T follicular helper cell (primary cell): ENCODE data around the gene MAML2.

Experiments used
- DNase-seq: peaks from one replicate; pipeline ENCODE4 v3.0.0-alpha.2; 2020; ENCODE audit warnings: low read depth

Gene MAML2

GRCh38 chr11:96098511-96099241, 244.3 kb downstream of the MAML2 start:
- no peak for DNase-seq

- no peak for DNase-seq
Observed at GRCh38 chr11:96097844-96098421, 245.1 kb downstream of the MAML2 start.

DNA sequence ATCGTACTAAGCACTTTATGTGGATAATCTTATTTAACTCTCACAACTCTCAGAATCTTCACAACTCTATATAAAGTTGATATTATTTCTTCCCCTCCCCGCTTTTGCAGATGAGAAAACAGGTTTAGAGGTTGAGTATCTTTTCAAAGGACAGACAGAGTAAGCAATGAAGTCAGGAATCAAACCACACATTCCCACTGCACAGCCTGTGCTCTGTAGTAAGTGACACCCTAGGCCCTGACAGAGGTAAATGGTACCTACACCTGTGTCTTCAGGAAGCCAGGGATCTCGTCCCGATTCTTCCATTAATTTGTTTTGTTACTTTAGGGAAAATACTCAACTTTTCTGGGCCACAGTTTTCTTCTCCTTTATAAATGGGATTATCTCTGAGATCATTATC, 246.6 kb downstream of the MAML2 start:
- no peak for DNase-seq

- no peak for DNase-seq
Observed at GRCh38 chr11:96095884-96096303, 247.1 kb downstream of the MAML2 start.

- no peak for DNase-seq
Observed at GRCh38 chr11:96094156-96094555, 248.8 kb downstream of the MAML2 start.

DNA sequence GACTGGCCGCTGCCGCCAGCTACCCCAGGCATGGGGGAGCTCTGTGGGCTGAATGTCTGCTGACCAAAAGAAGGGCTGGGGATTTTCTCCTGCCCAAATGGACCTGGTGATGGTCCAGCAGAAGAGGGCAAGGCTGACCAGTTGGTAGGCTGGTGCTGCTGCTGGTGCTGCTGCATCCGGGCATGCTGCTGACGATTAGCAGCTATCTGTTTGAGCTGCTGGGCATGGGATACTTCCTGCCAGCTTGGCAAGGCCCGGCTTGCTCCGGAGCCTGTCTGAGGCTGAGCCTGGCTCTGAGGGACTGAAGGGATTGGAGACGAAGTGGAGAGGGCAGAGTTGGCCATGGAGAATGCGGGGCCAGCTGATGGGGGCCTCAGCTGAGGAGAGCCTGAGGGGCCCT, 250.5 kb downstream of the MAML2 start:
- DNase-seq, result no peak

DNA sequence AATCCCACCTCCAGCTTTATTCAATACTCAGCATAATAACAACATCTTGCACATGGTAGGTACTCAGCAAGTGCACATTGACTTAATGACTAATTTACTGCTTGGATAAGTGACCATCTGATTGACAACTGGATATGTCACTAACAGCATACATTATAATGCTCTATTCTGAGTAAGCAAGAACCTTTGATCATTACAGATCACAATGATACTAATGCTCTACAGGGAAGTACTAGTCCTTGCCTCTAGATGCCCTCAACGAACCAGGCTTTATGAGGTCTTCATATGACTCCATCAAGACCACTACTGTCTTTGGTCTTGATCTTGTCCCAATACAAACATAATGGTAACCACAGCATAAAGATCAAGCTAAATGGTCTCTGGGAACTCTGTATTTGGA, 251.5 kb downstream of the MAML2 start:
- no peak for DNase-seq

GRCh38 chr11:96090711-96091110, 252.3 kb downstream of the MAML2 start:
- no peak for DNase-seq

DNA sequence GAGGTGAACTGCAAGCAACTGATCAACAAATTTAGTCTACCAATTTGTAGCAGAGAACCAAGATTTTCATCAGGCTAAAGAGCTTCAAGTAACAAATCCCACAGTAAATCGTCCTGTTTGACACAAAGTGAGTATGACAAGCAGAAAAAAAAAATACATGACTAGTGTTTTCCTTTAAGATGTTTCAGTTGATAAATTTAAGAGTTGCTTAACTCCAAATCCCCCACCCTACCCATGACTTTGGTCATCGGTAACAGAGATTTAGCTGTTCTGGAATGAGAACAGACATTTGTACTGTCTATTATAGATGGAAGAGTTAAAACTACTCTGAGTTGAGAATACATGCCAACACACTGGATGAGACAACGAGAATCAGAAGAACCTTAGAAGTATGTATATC, 254.1 kb downstream of the MAML2 start:
- DNase-seq, result no peak

- no peak for DNase-seq
Observed at GRCh38 chr11:96086111-96086510, 256.9 kb downstream of the MAML2 start.

GRCh38 chr11:96085319-96085930, 257.6 kb downstream of the MAML2 start:
- DNase-seq, result no peak

- no peak for DNase-seq
Observed at GRCh38 chr11:96084610-96085318, 258.2 kb downstream of the MAML2 start.

DNA sequence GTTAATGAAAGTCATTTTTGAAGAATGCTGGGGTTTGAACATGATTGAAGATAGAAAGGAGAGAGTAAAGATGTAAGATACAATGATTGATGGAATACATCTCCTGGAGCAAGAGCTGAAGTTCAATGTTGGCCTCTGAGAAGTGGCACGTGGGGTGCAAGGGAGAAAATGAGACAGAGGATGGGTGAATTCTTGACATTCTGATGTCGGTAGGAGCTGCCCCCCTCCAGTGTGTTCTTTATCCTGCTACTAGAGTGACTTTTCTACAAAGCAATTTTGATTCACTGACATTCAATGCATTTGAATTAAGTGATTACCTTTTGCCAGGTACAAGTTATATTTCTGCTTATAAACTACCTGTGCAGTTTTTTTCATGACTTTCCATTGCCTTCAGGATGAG, 260.1 kb downstream of the MAML2 start:
- DNase-seq, result no peak

GRCh38 chr11:96082002-96082899, 260.7 kb downstream of the MAML2 start:
- no peak for DNase-seq

GRCh38 chr11:96081561-96081960, 261.4 kb downstream of the MAML2 start:
- no peak for DNase-seq

- no peak for DNase-seq
Observed at GRCh38 chr11:96079691-96080090, 263.3 kb downstream of the MAML2 start.

DNA sequence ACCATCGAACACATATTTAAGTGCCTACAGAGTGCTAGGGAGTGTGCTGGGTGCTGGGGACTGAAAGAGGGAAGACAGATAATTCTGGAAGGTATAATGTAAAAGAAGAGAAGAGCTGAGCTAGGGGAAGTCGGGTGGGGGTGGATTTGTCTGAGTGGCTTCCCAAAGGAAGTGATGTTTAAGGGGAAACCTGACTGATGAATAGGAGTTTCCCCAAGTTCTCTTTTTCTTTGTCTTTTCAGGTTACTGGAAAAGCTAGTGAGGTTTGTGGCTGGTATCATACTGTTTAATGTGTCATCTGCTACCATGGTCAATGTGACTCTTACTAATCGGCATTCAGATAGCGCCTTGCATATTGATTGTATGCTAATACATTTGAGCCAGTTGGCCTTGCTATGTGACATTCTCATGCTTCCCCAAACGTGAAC, 267.4 kb downstream of the MAML2 start:
- no peak for DNase-seq

- DNase-seq, result no peak
Observed at GRCh38 chr11:96074551-96075310, 268.3 kb downstream of the MAML2 start.

DNA sequence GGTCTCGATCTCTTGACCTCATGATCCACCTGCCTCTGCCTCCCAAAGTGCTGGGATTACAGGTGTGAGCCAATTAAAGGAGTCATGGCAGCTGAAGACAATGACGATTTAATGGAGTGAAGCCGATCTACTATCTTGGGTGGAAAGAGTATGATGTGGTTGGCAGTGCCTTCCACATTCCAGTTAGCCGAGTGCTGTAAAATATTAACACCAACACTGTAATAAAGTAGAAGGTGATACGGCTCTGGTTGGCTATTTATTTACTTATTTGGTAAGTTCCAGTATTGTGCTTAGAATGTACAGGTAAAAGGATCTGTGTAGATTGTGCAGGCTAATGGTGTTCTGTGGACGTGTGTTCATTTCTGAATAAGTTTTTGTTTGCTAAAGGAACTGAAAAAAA, 269.5 kb downstream of the MAML2 start:
- DNase-seq, result no peak

GRCh38 chr11:96072592-96072991, 270.4 kb downstream of the MAML2 start:
- DNase-seq, result no peak

GRCh38 chr11:96070453-96070852, 272.5 kb downstream of the MAML2 start:
- DNase-seq, result no peak
